K562 (cell line): ENCODE measurements around the gene RER1. TPM values are rescaled to one million over a fixed set of nuclear protein-coding genes. Genes with fewer than 3 reads are reported as not detected.

ENCODE experiments used
- ATAC-seq: fragments of 200-7000 bp; cut with Tn5 transposase; 3 replicates; pipeline ENCODE4 v1.9.1; 2020; ENCODE audit warnings: moderate library complexity
- BruUV-seq: library from RNA; stranded (reverse); fragments of 400-500 nt; replicated peaks from 2 replicates; lab custom pipeline; 2021; lab: Mats Ljungman, UMichigan
- CTCF ChIA-PET: fragments of 300-600 bp; formaldehyde crosslinking; extraction: SDS; loops from one replicate; lab custom pipeline; 2021; ENCODE audit warnings: low intra/inter-chr PET ratio; lab: Yijun Ruan, JAX
- POLR2A ChIA-PET: fragments of 300-600, 350-650 bp; sonication (Branson Sonifier 250); formaldehyde crosslinking; extraction: SDS; loops from one replicate; lab custom pipeline; 2021; ENCODE audit warnings: antibody characterized with exemption, inconsistent platforms; lab: Yijun Ruan, JAX
- DNase-seq, 4 experiments: peaks; one replicate each; pipeline versions ENCODE4 v3.0.0 to v3.0.0-alpha.2; 2011 to 2018; ENCODE audit warnings: low spot score in 3 of 4, mixed read lengths in 3 of 4; ENCODE audit errors: extremely low read depth in 1 of 4
- FAIRE-seq: peaks from 2 replicates; lab custom pipeline; 2011; peaks lifted over from hg19 to GRCh38; lab: Jason Lieb, UNC
- H2AFZ ChIP-seq: 2 replicates; pipeline ENCODE4 v1.6.0; 2011; ENCODE audit warnings: low read depth, low read length, control low read depth, inconsistent platforms
- H3K27ac ChIP-seq: fragments of 200-600 bp; 3 replicates; pipeline ENCODE4 v1.8.0; 2011; ENCODE audit warnings: low read depth, mild to moderate bottlenecking, control low read depth, inconsistent platforms, low read length, moderate library complexity, mixed read lengths; ENCODE audit errors: extremely low read depth
- H3K27me3 ChIP-seq, 2 experiments: fragments of 300-600 bp in 1 of 2; 2 replicates in 1 of 2; 3 replicates in 1 of 2; pipeline versions ENCODE4 v1.6.0 to v1.8.0; 2011; ENCODE audit warnings: inconsistent platforms in 2 of 2, low read length in 2 of 2, mild to moderate bottlenecking in 1 of 2, mixed read lengths in 1 of 2, moderate library complexity in 1 of 2; ENCODE audit not compliant: control insufficient read depth in 2 of 2, insufficient read depth in 2 of 2
- H3K36me3 ChIP-seq: fragments of 300-600 bp; 3 replicates; pipeline ENCODE4 v1.8.0; 2011; ENCODE audit warnings: mild to moderate bottlenecking, low read length, inconsistent platforms; ENCODE audit not compliant: control insufficient read depth, insufficient read depth
- H3K4me1 ChIP-seq, 2 experiments: fragments of 200-600 bp in 1 of 2; replicated peaks in 1 of 2; 2 replicates in 1 of 2; 3 replicates in 1 of 2; pipeline versions ENCODE4 v1.5.1 to v1.8.0; 2011; ENCODE audit warnings: inconsistent platforms in 2 of 2, low read length in 2 of 2, mild to moderate bottlenecking in 1 of 2, mixed read lengths in 1 of 2, moderate library complexity in 1 of 2; ENCODE audit not compliant: control insufficient read depth in 2 of 2, insufficient read depth in 2 of 2
- H3K4me2 ChIP-seq: 2 replicates; pipeline ENCODE4 v1.6.1; 2011; ENCODE audit warnings: low read length, control low read depth, inconsistent platforms, mixed read lengths; ENCODE audit not compliant: insufficient read depth
- H3K4me3 ChIP-seq: fragments of 200-600 bp; sonication (generic), shearing (Covaris generic); 2 replicates; pipeline ENCODE4 v1.5.1; 2016; ENCODE audit warnings: control low read depth, inconsistent platforms
- H3K79me2 ChIP-seq: fragments of 200-600 bp; 3 replicates; pipeline ENCODE4 v1.8.0; 2011; ENCODE audit warnings: low read length, inconsistent platforms; ENCODE audit not compliant: control insufficient read depth, insufficient read depth
- H3K9ac ChIP-seq, 2 experiments: 2 replicates each; pipeline versions ENCODE4 v1.6.0 to v1.6.1; 2011; ENCODE audit warnings: low read depth in 2 of 2, low read length in 2 of 2, control low read depth in 1 of 2, inconsistent platforms in 1 of 2, mild to moderate bottlenecking in 1 of 2, mixed read lengths in 1 of 2; ENCODE audit not compliant: insufficient read depth in 1 of 2
- H3K9me1 ChIP-seq: one replicate; pipeline ENCODE4 v1.6.0; 2011; ENCODE audit warnings: inconsistent platforms, mild to moderate bottlenecking, low read length, moderate library complexity; ENCODE audit not compliant: control insufficient read depth, insufficient read depth
- H3K9me3 ChIP-seq: replicated peaks from 2 replicates; pipeline ENCODE4 v1.5.1; 2011; ENCODE audit warnings: low read depth, low read length, inconsistent platforms; ENCODE audit not compliant: control insufficient read depth, insufficient read depth
- H4K20me1 ChIP-seq: replicated peaks from 2 replicates; pipeline ENCODE4 v1.6.1; 2011; ENCODE audit warnings: low read length, inconsistent platforms, mixed read lengths; ENCODE audit not compliant: control insufficient read depth, insufficient read depth
- AFF4 ChIP-seq: sonication (generic); formaldehyde crosslinking; IDR thresholded peaks from 2 replicates; pipeline ENCODE4 v1.8.0; 2023; ENCODE audit warnings: mild to moderate bottlenecking, missing genetic modification reagents
- ARHGAP35 ChIP-seq: fragments of 450-650 bp; IDR thresholded peaks from 2 replicates; pipeline ENCODE4 v1.6.1; 2018; ENCODE audit not compliant: partially characterized antibody
- ATF6 ChIP-seq: sonication (generic); formaldehyde crosslinking; IDR thresholded peaks from 2 replicates; pipeline ENCODE4 v1.4.0; 2020; ENCODE audit warnings: mild to moderate bottlenecking, missing genetic modification reagents
- GTF2B ChIP-seq: IDR thresholded peaks from 2 replicates; pipeline ENCODE4 v1.6.1; 2011; ENCODE audit not compliant: insufficient read length; ENCODE audit errors: extremely low read depth
- HNRNPUL1 ChIP-seq: fragments of 200-400 bp; formaldehyde crosslinking; IDR thresholded peaks from 2 replicates; pipeline ENCODE4 v1.6.1; 2017; ENCODE audit warnings: low read length
- JUND ChIP-seq, 2 experiments: IDR thresholded peaks; 2 replicates in 1 of 2; 3 replicates in 1 of 2; pipeline ENCODE4 v1.6.1; 2011; ENCODE audit warnings: borderline replicate concordance in 2 of 2, low read depth in 2 of 2, low read length in 2 of 2, improper control_type of control experiment in 1 of 2, missing biosample characterization in 1 of 2, missing genetic modification characterization in 1 of 2, missing genetic modification reagents in 1 of 2
- MECOM ChIP-seq: fragments of 250-450 bp; sonication (Bioruptor Pico); IDR thresholded peaks from 2 replicates; pipeline ENCODE4 v1.8.0; 2022; ENCODE audit warnings: inconsistent platforms
- SMARCE1 ChIP-seq: fragments of 450-650 bp; IDR thresholded peaks from 2 replicates; pipeline ENCODE4 v1.7.1; 2016; ENCODE audit warnings: mild to moderate bottlenecking
- TFE3 ChIP-seq: fragments of 450-650 bp; formaldehyde crosslinking; IDR thresholded peaks from 2 replicates; pipeline ENCODE4 v1.4.0; 2020; ENCODE audit warnings: mild to moderate bottlenecking, mixed read lengths
- XRCC3 ChIP-seq: fragments of 450-650 bp; IDR thresholded peaks from 2 replicates; pipeline ENCODE4 v1.6.1; 2017; ENCODE audit warnings: mild to moderate bottlenecking, moderate library complexity
- ZNF589 ChIP-seq: fragments of 200-800 bp; sonication (Bioruptor generic); IDR thresholded peaks from 2 replicates; pipeline ENCODE4 v1.6.1; 2016; ENCODE audit warnings: low read depth, missing genetic modification characterization, missing compliant biosample characterization
- ZSCAN32 ChIP-seq: fragments of 450-650 bp; formaldehyde crosslinking; IDR thresholded peaks from 2 replicates; pipeline ENCODE4 v1.4.0; 2020; ENCODE audit warnings: mild to moderate bottlenecking, moderate library complexity
- WGBS: fragments of 100-300 bp; shearing (Covaris generic); methylation state at CpG from one replicate; pipeline ENCODE4 v1.1.6; 2016; ENCODE audit warnings: low coverage, mixed read lengths; ENCODE audit not compliant: insufficient coverage; ENCODE audit errors: missing lambda C conversion rate; 5-methylcytosine and 5-hydroxymethylcytosine counted together
- in situ Hi-C: fragments of 300-500 bp; cut with MboI; formaldehyde crosslinking; loops from 4 replicates; pipeline ENCODE4 v1.15.0; 2018; ENCODE audit warnings: inconsistent platforms, mixed read lengths
- intact Hi-C: fragments of 100-400 bp; cut with micrococcal nuclease; formaldehyde crosslinking; loops from 2 replicates; pipeline ENCODE4 v1.14.2; 2022
- polyA plus RNA-seq, 8 experiments: library from polyadenylated mRNA; depleted of rRNA in 4 of 8; stranded (reverse) in 5 of 8; unstranded in 3 of 8; fragments of >200 nt; fragmentation: Nextera tagmentation in 2 of 8; fragmentation: Illumina TruSeq in 1 of 8; extraction: Ambion mirVana in 2 of 8; extraction: Trizol in 1 of 8; gene quantifications; 2 replicates each; pipeline versions ENCODE4 v1.2.1 to v1.2.3, GENCODE V29; 2011 to 2014; ENCODE audit warnings: inconsistent platforms in 1 of 8, missing spikeins in 1 of 8
- total RNA-seq, 7 experiments: library from RNA; depleted of rRNA in 6 of 7; stranded (reverse); fragments of >200 nt in 6 of 7; fragmentation: Illumina TruSeq in 2 of 7; extraction: Trizol in 2 of 7; gene quantifications; 2 replicates each; pipeline versions ENCODE4 v1.2.1 to v1.2.3, GENCODE V29; 2011 to 2021; ENCODE audit warnings: low replicate concordance in 1 of 7

RER1 gene
- total and polyA plus RNA-seq, 9 of the 15 experiments (the other 6 are each of a cell fraction or from before 2014, with no cell fraction given) = 19.6 to 354 (median 183) TPM

GRCh38 chr1:2350501-2350900, 41.1 kb upstream of the RER1 start:
- no peak overlapping the region for H3K27ac ChIP-seq
- no peaks in the 10 kb centered on the region for H3K9me3 ChIP-seq
- no peak overlapping the region for H3K9ac ChIP-seq
- H3K36me3 ChIP-seq = no peaks in the 10 kb centered on the region
- H3K4me2 ChIP-seq = no peak overlapping the region
- BruUV-seq = no TSS peak
- ChIA-PET POLR2A (interaction anchor here (2.1 kb wide), 1 partner anchor 11 kb away, joined by 6 read pairs; no protein-coding TSS in a partner anchor), CTCF (no interaction called here)
- H3K4me3 ChIP-seq = no peak overlapping the region
- intact Hi-C loops = no loop called here
- in situ Hi-C loops = no loop called here
- H4K20me1 ChIP-seq = peaks cover 13% of the 10 kb centered on the region
- no peak for FAIRE-seq
- peaks cover 0 to 33% of the 10 kb centered on the region in 2 experiments; a peak in 2 of 5 replicates for H3K4me1 ChIP-seq
- no peak for DNase-seq
- no peaks in the 10 kb centered on the region for H3K79me2 ChIP-seq
- no peaks in the 10 kb centered on the region for H3K9me1 ChIP-seq
- peaks cover 74 to 90% of the 10 kb centered on the region in 2 experiments for H3K27me3 ChIP-seq
- ATAC-seq = no peak
- WGBS = 5% methylated on average over 10 of the region's 10 CpGs
- H2AFZ ChIP-seq = no peak overlapping the region
- TF ChIP-seq HNRNPUL1 (no peak), JUND (IDR thresholded peaks at IDR 0.05; ENCODE audit: borderline replicate concordance, low read depth, low read length) (no peak), JUND (tag; IDR thresholded peaks at IDR 0.05; ENCODE audit: borderline replicate concordance, low read depth, low read length) (no peak), GTF2B (no peak), MECOM (CRISPR knock-in tag) (no peak), SMARCE1 (no peak), TFE3 (CRISPR knock-in tag) (no peak), ZSCAN32 (no peak), ZNF589 (CRISPR knock-in tag) (no peak), AFF4 (CRISPR knock-in tag) (no peak), ATF6 (CRISPR knock-in tag) (no peak), ARHGAP35 (no peak), XRCC3 (no peak)
